Panc1 (cell line): ENCODE measurements around the gene GEMIN4. TPM values are rescaled to one million over a fixed set of nuclear protein-coding genes. Genes with fewer than 3 reads are reported as not detected.

Experiments
- ATAC-seq: fragments of 200-7000 bp; cut with Tn5 transposase; 2 replicates; pipeline ENCODE4 v1.9.1; 2020; ENCODE audit warnings: mild to moderate bottlenecking, moderate library complexity
- BruUV-seq: library from RNA; stranded (reverse); fragments of 400-500 nt; replicated peaks from 2 replicates; lab custom pipeline; 2021; lab: Mats Ljungman, UMichigan
- CTCF ChIA-PET: fragments of 300-600 bp; sonication (Branson Sonifier 250); formaldehyde crosslinking; loops from one replicate; lab custom pipeline; 2022; ENCODE audit warnings: antibody characterized with exemption; lab: Charles Lee
- POLR2A ChIA-PET: fragments of 300-600 bp; sonication (Branson Sonifier 250); formaldehyde crosslinking; loops from one replicate; lab custom pipeline; 2022; ENCODE audit warnings: antibody characterized with exemption; lab: Charles Lee
- DNase-seq: peaks from one replicate; pipeline ENCODE4 v3.0.0-alpha.2; 2010; ENCODE audit warnings: low read depth, low spot score
- H3K27ac ChIP-seq: 2 replicates; pipeline ENCODE4 v1.5.1; 2011; ENCODE audit warnings: mild to moderate bottlenecking, low read length, inconsistent platforms
- H3K27me3 ChIP-seq: fragments of 200-500 bp; sonication (Bioruptor generic); 2 replicates; pipeline ENCODE4 v1.6.0; 2014; ENCODE audit warnings: low read length, inconsistent platforms; ENCODE audit not compliant: control insufficient read depth, insufficient read depth
- H3K36me3 ChIP-seq: fragments of 200-500 bp; sonication (Bioruptor generic); 2 replicates; pipeline ENCODE4 v1.5.1; 2014; ENCODE audit warnings: inconsistent platforms, mild to moderate bottlenecking, low read length, moderate library complexity; ENCODE audit not compliant: control insufficient read depth, insufficient read depth
- H3K4me1 ChIP-seq: 2 replicates; pipeline ENCODE4 v1.5.1; 2011; ENCODE audit warnings: inconsistent platforms, mild to moderate bottlenecking, low read length, moderate library complexity; ENCODE audit not compliant: control insufficient read depth, insufficient read depth
- H3K4me3 ChIP-seq, 2 experiments: 2 replicates each; pipeline ENCODE4 v1.5.1; 2011 to 2012; ENCODE audit warnings: low read depth in 2 of 2, low read length in 2 of 2, mild to moderate bottlenecking in 2 of 2, inconsistent platforms in 1 of 2, moderate library complexity in 1 of 2
- H3K9me3 ChIP-seq: fragments of 200-500 bp; sonication (Bioruptor generic); 2 replicates; pipeline ENCODE4 v1.5.1; 2014; ENCODE audit warnings: low read depth, mild to moderate bottlenecking, inconsistent platforms, low read length, moderate library complexity; ENCODE audit not compliant: control insufficient read depth, insufficient read depth
- POLR2AphosphoS5 ChIP-seq: IDR thresholded peaks from 2 replicates; pipeline ENCODE4 v1.6.1; 2012; ENCODE audit warnings: mild to moderate bottlenecking, low read depth, low read length, moderate library complexity
- SIN3A ChIP-seq: IDR thresholded peaks from 2 replicates; pipeline ENCODE4 v1.6.1; 2012; ENCODE audit warnings: low read depth, mild to moderate bottlenecking, low read length, moderate library complexity, borderline replicate concordance; ENCODE audit not compliant: insufficient read depth
- TCF7L2 ChIP-seq: IDR thresholded peaks from 2 replicates; pipeline ENCODE4 v1.6.1; 2011; ENCODE audit warnings: mild to moderate bottlenecking, low read depth, low read length, inconsistent platforms
- in situ Hi-C: cut with HindIII; loops from 2 replicates; pipeline ENCODE4 v1.10.0; 2016; ENCODE audit warnings: low sequenced_read_pairs, low pct_unique_long_range_greater_than_20kb
- intact Hi-C: fragments of 100-400 bp; cut with micrococcal nuclease; formaldehyde crosslinking; loops from one replicate; pipeline ENCODE4 v1.10.0; 2022; ENCODE audit not compliant: unreplicated experiment
- total RNA-seq: library from RNA; stranded (reverse); gene quantifications from one replicate; pipeline ENCODE4 v1.2.1, GENCODE V29; 2021; ENCODE audit not compliant: unreplicated experiment
- TF ChIP-seq, protein P1 (sequence below): fragments of 450-650 bp; IDR thresholded peaks from 2 replicates; pipeline ENCODE4 v1.5.1; 2017; ENCODE audit warnings: mild to moderate bottlenecking
- TF ChIP-seq, protein P2 (sequence below), 2 experiments: IDR thresholded peaks; 2 replicates each; pipeline ENCODE4 v1.6.1; 2011 to 2012; ENCODE audit warnings: low read depth in 2 of 2, control low read depth in 1 of 2, low read length in 1 of 2, mild to moderate bottlenecking in 1 of 2, moderate library complexity in 1 of 2; ENCODE audit not compliant: insufficient read depth in 1 of 2

GEMIN4 gene
- total RNA-seq, 1 experiment from 2014 or later = 34.9 TPM

DNA sequence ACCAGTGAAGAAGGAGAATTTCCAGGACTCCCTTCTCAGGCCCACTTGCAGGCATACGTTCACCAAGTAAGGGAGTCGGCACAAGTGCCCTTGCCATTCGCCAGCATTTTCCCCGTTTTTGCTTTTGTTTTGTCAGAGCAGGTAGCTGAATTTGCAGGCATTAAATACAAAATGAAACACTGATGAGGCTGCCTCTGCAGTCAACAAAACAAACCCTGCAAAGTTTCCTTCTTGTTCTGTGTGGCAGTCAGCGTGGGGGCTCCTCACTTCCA lies 22.2 kb upstream of the GEMIN4 start:
- in situ Hi-C loops = no loop called here
- no peak for ATAC-seq

GRCh38 chr17:773467-774312 lies 21.6 kb upstream of the GEMIN4 start:
- intact Hi-C loops = no loop called here
- ChIA-PET CTCF (no interaction called here), POLR2A (no interaction called here)
- Histone ChIP-seq H3K27ac (no peak overlapping the region), H3K4me3 (no peak overlapping the region), H3K36me3 (peaks cover 37% of the 10 kb centered on the region), H3K27me3 (no peaks in the 10 kb centered on the region), H3K4me1 (no peaks in the 10 kb centered on the region), H3K9me3 (no peaks in the 10 kb centered on the region)
- ATAC-seq = no peak
- in situ Hi-C loops = no loop called here
- no TSS peak for BruUV-seq
- no peak for DNase-seq
- TF ChIP-seq TCF7L2 = no peak
- no peak for TF ChIP-seq POLR2AphosphoS5
- TF ChIP-seq, protein P1, sequence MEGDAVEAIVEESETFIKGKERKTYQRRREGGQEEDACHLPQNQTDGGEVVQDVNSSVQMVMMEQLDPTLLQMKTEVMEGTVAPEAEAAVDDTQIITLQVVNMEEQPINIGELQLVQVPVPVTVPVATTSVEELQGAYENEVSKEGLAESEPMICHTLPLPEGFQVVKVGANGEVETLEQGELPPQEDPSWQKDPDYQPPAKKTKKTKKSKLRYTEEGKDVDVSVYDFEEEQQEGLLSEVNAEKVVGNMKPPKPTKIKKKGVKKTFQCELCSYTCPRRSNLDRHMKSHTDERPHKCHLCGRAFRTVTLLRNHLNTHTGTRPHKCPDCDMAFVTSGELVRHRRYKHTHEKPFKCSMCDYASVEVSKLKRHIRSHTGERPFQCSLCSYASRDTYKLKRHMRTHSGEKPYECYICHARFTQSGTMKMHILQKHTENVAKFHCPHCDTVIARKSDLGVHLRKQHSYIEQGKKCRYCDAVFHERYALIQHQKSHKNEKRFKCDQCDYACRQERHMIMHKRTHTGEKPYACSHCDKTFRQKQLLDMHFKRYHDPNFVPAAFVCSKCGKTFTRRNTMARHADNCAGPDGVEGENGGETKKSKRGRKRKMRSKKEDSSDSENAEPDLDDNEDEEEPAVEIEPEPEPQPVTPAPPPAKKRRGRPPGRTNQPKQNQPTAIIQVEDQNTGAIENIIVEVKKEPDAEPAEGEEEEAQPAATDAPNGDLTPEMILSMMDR = no peak
- no peak for TF ChIP-seq SIN3A
- TF ChIP-seq, protein P2, sequence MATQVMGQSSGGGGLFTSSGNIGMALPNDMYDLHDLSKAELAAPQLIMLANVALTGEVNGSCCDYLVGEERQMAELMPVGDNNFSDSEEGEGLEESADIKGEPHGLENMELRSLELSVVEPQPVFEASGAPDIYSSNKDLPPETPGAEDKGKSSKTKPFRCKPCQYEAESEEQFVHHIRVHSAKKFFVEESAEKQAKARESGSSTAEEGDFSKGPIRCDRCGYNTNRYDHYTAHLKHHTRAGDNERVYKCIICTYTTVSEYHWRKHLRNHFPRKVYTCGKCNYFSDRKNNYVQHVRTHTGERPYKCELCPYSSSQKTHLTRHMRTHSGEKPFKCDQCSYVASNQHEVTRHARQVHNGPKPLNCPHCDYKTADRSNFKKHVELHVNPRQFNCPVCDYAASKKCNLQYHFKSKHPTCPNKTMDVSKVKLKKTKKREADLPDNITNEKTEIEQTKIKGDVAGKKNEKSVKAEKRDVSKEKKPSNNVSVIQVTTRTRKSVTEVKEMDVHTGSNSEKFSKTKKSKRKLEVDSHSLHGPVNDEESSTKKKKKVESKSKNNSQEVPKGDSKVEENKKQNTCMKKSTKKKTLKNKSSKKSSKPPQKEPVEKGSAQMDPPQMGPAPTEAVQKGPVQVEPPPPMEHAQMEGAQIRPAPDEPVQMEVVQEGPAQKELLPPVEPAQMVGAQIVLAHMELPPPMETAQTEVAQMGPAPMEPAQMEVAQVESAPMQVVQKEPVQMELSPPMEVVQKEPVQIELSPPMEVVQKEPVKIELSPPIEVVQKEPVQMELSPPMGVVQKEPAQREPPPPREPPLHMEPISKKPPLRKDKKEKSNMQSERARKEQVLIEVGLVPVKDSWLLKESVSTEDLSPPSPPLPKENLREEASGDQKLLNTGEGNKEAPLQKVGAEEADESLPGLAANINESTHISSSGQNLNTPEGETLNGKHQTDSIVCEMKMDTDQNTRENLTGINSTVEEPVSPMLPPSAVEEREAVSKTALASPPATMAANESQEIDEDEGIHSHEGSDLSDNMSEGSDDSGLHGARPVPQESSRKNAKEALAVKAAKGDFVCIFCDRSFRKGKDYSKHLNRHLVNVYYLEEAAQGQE (IDR thresholded peaks at IDR 0.05; ENCODE audit: insufficient read depth in 1 of 2, low read depth in 2 of 2, low read length in 1 of 2) = no peak

More for the DNA sequence above, 22.2 kb upstream of the GEMIN4 start:
- H3K27ac ChIP-seq = no peak overlapping the region
- intact Hi-C loops = no loop called here
- H3K4me1 ChIP-seq = no peaks in the 10 kb centered on the region
- H3K4me3 ChIP-seq = no peak overlapping the region
- BruUV-seq = no TSS peak
- H3K9me3 ChIP-seq = no peaks in the 10 kb centered on the region
- POLR2A ChIA-PET = no interaction called here
- TF ChIP-seq, protein P2 (IDR thresholded peaks at IDR 0.05; ENCODE audit: insufficient read depth in 1 of 2, low read depth in 2 of 2, low read length in 1 of 2) = no peak
- TF ChIP-seq TCF7L2 = no peak
- TF ChIP-seq SIN3A = no peak
- no peak for DNase-seq
- CTCF ChIA-PET = no interaction called here
- no peaks in the 10 kb centered on the region for H3K27me3 ChIP-seq
- H3K36me3 ChIP-seq = peaks cover 37% of the 10 kb centered on the region
